Measurements from ENCODE around the gene ABI3BP.

Gene ABI3BP

GRCh38 chr3:100754563-100755334 is 238.5 kb downstream of the ABI3BP start:
- TF ChIP-seq FOXM1 (IDR thresholded peaks at IDR 0.05; ENCODE audit: borderline replicate concordance, low read depth): no peak

- TF ChIP-seq CEBPB (IDR thresholded peaks at IDR 0.05): no peak
- TF ChIP-seq TEAD4 (IDR thresholded peaks at IDR 0.05): no peak
- no peak for TF ChIP-seq RAD21 (IDR thresholded peaks at IDR 0.05; ENCODE audit: low read depth)
- TF ChIP-seq FOXM1 (IDR thresholded peaks at IDR 0.05; ENCODE audit: borderline replicate concordance, low read depth): no peak
- TF ChIP-seq USF1 (IDR thresholded peaks at IDR 0.05): no peak
- no peak for TF ChIP-seq TCF12 (IDR thresholded peaks at IDR 0.05; ENCODE audit: low read depth)
- TF ChIP-seq MAX (IDR thresholded peaks at IDR 0.05): no peak
- no peak for TF ChIP-seq YY1 (IDR thresholded peaks at IDR 0.05; ENCODE audit: low read depth)
- TF ChIP-seq ZBTB7A (IDR thresholded peaks at IDR 0.05; ENCODE audit: low read depth): no peak
These were observed 239.4 kb downstream of the ABI3BP start for GRCh38 chr3:100753846-100754245.

GRCh38 chr3:100748967-100749366 is 244.3 kb downstream of the ABI3BP start:
- TF ChIP-seq RAD21 (IDR thresholded peaks at IDR 0.05; ENCODE audit: low read depth) (no peak), EP300 (IDR thresholded peaks at IDR 0.05; ENCODE audit: borderline replicate concordance) (no peak), ZBTB7A (IDR thresholded peaks at IDR 0.05; ENCODE audit: low read depth) (no peak), TAF1 (IDR thresholded peaks at IDR 0.05; ENCODE audit: low read depth) (no peak), FOXM1 (IDR thresholded peaks at IDR 0.05; ENCODE audit: borderline replicate concordance, low read depth) (no peak), NFIC (IDR thresholded peaks at IDR 0.05) (no peak), EGR1 (IDR thresholded peaks at IDR 0.05) (no peak), USF1 (IDR thresholded peaks at IDR 0.05) (no peak), YY1 (IDR thresholded peaks at IDR 0.05; ENCODE audit: low read depth) (no peak), TCF12 (IDR thresholded peaks at IDR 0.05; ENCODE audit: low read depth) (no peak), MAX (IDR thresholded peaks at IDR 0.05) (no peak)

GRCh38 chr3:100748220-100748619 is 245.0 kb downstream of the ABI3BP start:
- TF ChIP-seq CREB1 (IDR thresholded peaks at IDR 0.05; ENCODE audit: low read depth): no peak
- no peak for TF ChIP-seq MAX (IDR thresholded peaks at IDR 0.05)
- no peak for TF ChIP-seq CEBPB (IDR thresholded peaks at IDR 0.05)
- no peak for TF ChIP-seq EGR1 (IDR thresholded peaks at IDR 0.05)
- TF ChIP-seq EP300 (IDR thresholded peaks at IDR 0.05; ENCODE audit: borderline replicate concordance): no peak
- TF ChIP-seq ZBTB7A (IDR thresholded peaks at IDR 0.05; ENCODE audit: low read depth): no peak
- TF ChIP-seq TEAD4 (IDR thresholded peaks at IDR 0.05): no peak
- TF ChIP-seq TAF1 (IDR thresholded peaks at IDR 0.05; ENCODE audit: low read depth): no peak
- TF ChIP-seq YY1 (IDR thresholded peaks at IDR 0.05; ENCODE audit: low read depth): no peak
- no peak for TF ChIP-seq REST (IDR thresholded peaks at IDR 0.05; ENCODE audit: low read depth)
- TF ChIP-seq NFIC (IDR thresholded peaks at IDR 0.05): no peak
- TF ChIP-seq USF1 (IDR thresholded peaks at IDR 0.05): no peak

- TF ChIP-seq USF1 (IDR thresholded peaks at IDR 0.05): no peak
These were observed 247.1 kb downstream of the ABI3BP start for GRCh38 chr3:100746092-100746491.

GRCh38 chr3:100745617-100746016 is 247.6 kb downstream of the ABI3BP start:
- TF ChIP-seq EGR1 (IDR thresholded peaks at IDR 0.05) (no peak), FOXM1 (IDR thresholded peaks at IDR 0.05; ENCODE audit: borderline replicate concordance, low read depth) (no peak)

- TF ChIP-seq USF1 (IDR thresholded peaks at IDR 0.05): no peak
- TF ChIP-seq FOXM1 (IDR thresholded peaks at IDR 0.05; ENCODE audit: borderline replicate concordance, low read depth): no peak
- TF ChIP-seq TAF1 (IDR thresholded peaks at IDR 0.05; ENCODE audit: low read depth): no peak
- no peak for TF ChIP-seq TEAD4 (IDR thresholded peaks at IDR 0.05)
- no peak for TF ChIP-seq EP300 (IDR thresholded peaks at IDR 0.05; ENCODE audit: borderline replicate concordance)
- no peak for TF ChIP-seq NFIC (IDR thresholded peaks at IDR 0.05)
- TF ChIP-seq TCF12 (IDR thresholded peaks at IDR 0.05; ENCODE audit: low read depth): no peak
- TF ChIP-seq CREB1 (IDR thresholded peaks at IDR 0.05; ENCODE audit: low read depth): no peak
- no peak for TF ChIP-seq EGR1 (IDR thresholded peaks at IDR 0.05)
- no peak for TF ChIP-seq ZBTB7A (IDR thresholded peaks at IDR 0.05; ENCODE audit: low read depth)
- TF ChIP-seq RAD21 (IDR thresholded peaks at IDR 0.05; ENCODE audit: low read depth): no peak
- no peak for TF ChIP-seq YY1 (IDR thresholded peaks at IDR 0.05; ENCODE audit: low read depth)
- no peak for TF ChIP-seq REST (IDR thresholded peaks at IDR 0.05; ENCODE audit: low read depth)
These were observed 248.6 kb downstream of the ABI3BP start for GRCh38 chr3:100744671-100745070.

Data from Ishikawa (cell line).